HFFc6 (cell line): ENCODE data around the gene CHAT. TPM values are rescaled to one million over a fixed set of nuclear protein-coding genes. Genes with fewer than 3 reads are reported as not detected.

ENCODE experiments used
- DNase-seq: peaks from one replicate; pipeline ENCODE4 v3.0.0-alpha.2; 2018
- H3K27ac Mint-ChIP-seq: 2 replicates; pipeline ENCODE4 v1.8.0; 2020; ENCODE audit warnings: mild to moderate bottlenecking, mixed read lengths
- H3K27me3 Mint-ChIP-seq: 2 replicates; pipeline ENCODE4 v1.8.0; 2021; ENCODE audit warnings: mild to moderate bottlenecking, moderate library complexity, mixed read lengths; ENCODE audit not compliant: insufficient read depth
- H3K36me3 Mint-ChIP-seq: 2 replicates; pipeline ENCODE4 v1.8.0; 2021; ENCODE audit warnings: low read depth, mixed read lengths
- H3K4me1 Mint-ChIP-seq: 2 replicates; pipeline ENCODE4 v1.8.0; 2020; ENCODE audit warnings: low read depth, mixed read lengths
- H3K4me3 Mint-ChIP-seq: 2 replicates; pipeline ENCODE4 v1.8.0; 2020; ENCODE audit warnings: mild to moderate bottlenecking, moderate library complexity, mixed read lengths
- H3K9me3 Mint-ChIP-seq: 2 replicates; pipeline ENCODE4 v1.8.0; 2020; ENCODE audit warnings: mild to moderate bottlenecking, mixed read lengths
- CTCF ChIP-seq: fragments of 200-600 bp; sonication (generic); IDR thresholded peaks from 2 replicates; pipeline ENCODE4 v1.5.0; 2021; ENCODE audit warnings: antibody characterized with exemption, mild to moderate bottlenecking
- total RNA-seq, 6 experiments: library from RNA; stranded (reverse); fragmentation: NEBNext Ultra II Directional; extraction: Animal tissue kit (Norgen Biotek cat#: 25700); gene quantifications; 2 replicates in 1 of 6; 3 replicates in 5 of 6; pipeline ENCODE4 v1.2.3, GENCODE V29; 2021

CHAT gene
- total RNA-seq, 6 experiments from 2014 or later = not detected

- no peaks in the 10 kb centered on the region for H3K4me1 Mint-ChIP-seq
- peaks cover 16% of the 10 kb centered on the region for H3K9me3 Mint-ChIP-seq
- H3K27ac Mint-ChIP-seq = no peak overlapping the region
- H3K36me3 Mint-ChIP-seq = peaks cover 7% of the 10 kb centered on the region; the same call in 1 of the 2 replicates
- no peak overlapping the region for H3K4me3 Mint-ChIP-seq
- peaks cover 38% of the 10 kb centered on the region for H3K27me3 Mint-ChIP-seq
- no peak for TF ChIP-seq CTCF
- no peak for DNase-seq
Measured at GRCh38 chr10:49661140-49661856, 47.5 kb downstream of the CHAT start.

DNA sequence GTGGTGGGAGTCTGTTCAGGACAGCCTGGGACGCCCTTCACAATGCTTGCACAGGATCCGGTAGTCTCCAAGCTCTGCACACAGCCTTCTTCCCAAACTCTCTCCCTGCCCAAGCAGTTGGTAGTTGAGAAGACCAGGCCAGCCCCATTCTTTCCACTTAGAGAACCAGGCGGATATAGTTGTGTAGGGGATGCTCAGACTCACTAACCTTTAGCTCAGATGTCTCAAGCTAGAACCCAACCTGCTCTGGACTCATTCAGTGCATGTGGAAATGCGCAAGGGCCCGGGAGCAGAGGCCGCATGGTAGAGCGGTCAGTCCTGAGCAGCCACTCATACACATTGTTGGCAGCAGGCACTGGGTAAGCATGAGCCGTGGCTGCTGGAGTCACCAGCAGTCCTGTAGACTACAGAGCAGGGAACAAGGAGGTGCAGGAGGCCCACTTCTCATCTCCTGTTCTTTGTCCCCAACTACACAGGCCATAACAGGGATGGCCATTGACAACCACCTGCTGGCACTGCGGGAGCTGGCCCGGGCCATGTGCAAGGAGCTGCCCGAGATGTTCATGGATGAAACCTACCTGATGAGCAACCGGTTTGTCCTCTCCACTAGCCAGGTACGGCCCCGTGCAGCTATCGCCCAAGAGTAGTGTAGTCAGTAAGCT is 48.5 kb downstream of the CHAT start:
- no peak overlapping the region for H3K27ac Mint-ChIP-seq
- peaks cover 40% of the 10 kb centered on the region for H3K27me3 Mint-ChIP-seq
- no peak overlapping the region for H3K4me3 Mint-ChIP-seq
- no peaks in the 10 kb centered on the region for H3K4me1 Mint-ChIP-seq
- H3K36me3 Mint-ChIP-seq = peaks cover 7% of the 10 kb centered on the region; the same call in 1 of the 2 replicates
- no peak for TF ChIP-seq CTCF
- DNase-seq = no peak
- H3K9me3 Mint-ChIP-seq = peaks cover 16% of the 10 kb centered on the region

DNA sequence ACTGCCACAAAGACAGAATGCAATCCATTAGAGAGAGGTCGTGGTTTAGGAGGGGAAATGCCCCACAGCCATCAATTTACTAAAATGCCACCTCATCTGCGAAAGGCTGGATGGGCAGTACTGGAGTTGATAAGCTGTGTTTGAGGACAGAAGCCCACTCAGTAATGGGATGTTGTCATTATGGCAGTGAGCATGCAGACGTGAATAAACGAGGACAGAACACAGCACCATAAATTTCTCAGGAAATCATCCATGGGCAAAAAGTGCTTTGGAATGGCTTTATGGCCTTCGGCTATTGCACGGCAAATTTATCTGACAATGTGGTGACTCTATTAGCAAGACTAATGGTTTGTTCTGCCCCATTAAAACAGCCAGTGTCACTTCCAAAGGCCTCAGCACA is 49.8 kb downstream of the CHAT start:
- Mint-ChIP-seq H3K27me3 (peaks cover 48% of the 10 kb centered on the region), H3K4me3 (no peak overlapping the region), H3K27ac (no peak overlapping the region), H3K36me3 (peaks cover 7% of the 10 kb centered on the region; the same call in 1 of the 2 replicates), H3K9me3 (peaks cover 10% of the 10 kb centered on the region), H3K4me1 (no peaks in the 10 kb centered on the region)
- no peak for TF ChIP-seq CTCF
- no peak for DNase-seq

DNA sequence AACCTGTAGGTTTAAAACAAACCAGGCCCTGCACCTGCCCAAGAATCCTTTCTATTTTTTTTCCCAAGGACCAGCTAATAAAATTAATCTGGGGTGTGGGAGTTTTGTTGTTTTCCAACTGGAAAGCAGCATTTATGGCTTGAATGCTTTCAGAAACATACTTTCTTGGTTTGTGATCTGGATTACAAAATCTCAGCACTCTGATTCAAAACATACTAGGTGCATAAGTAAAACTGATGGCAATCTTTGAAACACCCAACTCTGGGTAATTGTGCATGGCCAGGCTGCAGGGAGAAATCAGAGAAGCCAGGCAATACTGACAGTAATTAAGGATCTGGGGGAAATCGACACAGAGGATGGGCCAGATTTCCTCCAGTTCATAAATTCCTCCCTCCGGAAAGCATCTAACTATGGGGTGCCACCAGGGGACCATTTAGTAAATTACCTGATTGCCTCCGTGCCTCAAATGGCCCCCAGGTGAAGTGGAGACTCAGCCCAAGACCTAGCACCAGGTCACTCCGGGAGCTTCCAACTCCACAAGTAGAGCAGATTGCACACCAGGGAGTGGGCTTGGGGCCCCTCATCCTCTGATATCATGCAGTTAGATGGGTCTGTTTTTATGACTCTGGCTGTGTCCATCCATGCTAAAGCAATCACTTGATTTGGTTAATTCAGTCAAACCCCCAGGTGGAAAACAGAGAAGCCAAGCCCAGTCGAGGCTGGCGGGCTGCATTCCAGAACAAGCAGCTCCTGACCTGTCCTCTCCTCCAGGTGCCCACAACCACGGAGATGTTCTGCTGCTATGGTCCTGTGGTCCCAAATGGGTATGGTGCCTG is 50.4 kb downstream of the CHAT start:
- DNase-seq = no peak
- Mint-ChIP-seq H3K4me1 (no peaks in the 10 kb centered on the region), H3K27ac (no peak overlapping the region), H3K27me3 (peaks cover 52% of the 10 kb centered on the region), H3K9me3 (peaks cover 3% of the 10 kb centered on the region), H3K4me3 (no peak overlapping the region), H3K36me3 (peaks cover under 1% of the 10 kb centered on the region; the same call in 1 of the 2 replicates)
- TF ChIP-seq CTCF = no peak

GRCh38 chr10:49664842-49665355 is 51.1 kb downstream of the CHAT start:
- Mint-ChIP-seq H3K36me3 (no peaks in the 10 kb centered on the region), H3K4me1 (no peaks in the 10 kb centered on the region), H3K27ac (no peak overlapping the region), H3K4me3 (no peak overlapping the region), H3K9me3 (no peaks in the 10 kb centered on the region), H3K27me3 (peaks cover 52% of the 10 kb centered on the region)
- no peak for DNase-seq
- peak; percentile 7; the same call in 1 of the 2 replicates for TF ChIP-seq CTCF
